GM18870 (cell line): ENCODE data around the gene PTPRJ.

Source experiments
- ATAC-seq: cut with Tn5 transposase; IDR thresholded peaks from one replicate; pipeline ENCODE4 v1.9.1; 2021; ENCODE audit warnings: moderate library complexity; ENCODE audit not compliant: unreplicated experiment

The PTPRJ gene

GRCh38 chr11:48058788-48059187 lies 78.4 kb downstream of the PTPRJ start:
- ATAC-seq = no peak

DNA sequence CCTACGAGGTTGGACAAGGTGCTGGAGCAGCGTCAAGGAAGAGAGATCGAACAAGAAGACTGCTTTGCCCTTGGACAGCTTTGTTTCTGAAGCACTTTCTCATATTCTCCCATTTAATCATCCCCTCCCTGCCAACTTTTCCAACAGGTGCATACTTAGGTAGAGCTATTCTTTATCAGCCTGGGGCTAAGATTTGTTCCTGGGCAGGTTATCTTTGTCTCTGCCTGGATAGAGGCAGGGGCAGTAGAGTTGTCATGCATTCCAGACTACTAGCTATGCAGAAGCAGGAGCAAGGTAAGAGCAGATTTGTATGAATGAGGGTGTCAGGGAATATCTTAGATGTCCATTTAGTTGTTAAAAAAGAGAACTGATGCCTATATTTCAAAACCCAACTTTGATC lies 82.3 kb downstream of the PTPRJ start:
- no peak for ATAC-seq

DNA sequence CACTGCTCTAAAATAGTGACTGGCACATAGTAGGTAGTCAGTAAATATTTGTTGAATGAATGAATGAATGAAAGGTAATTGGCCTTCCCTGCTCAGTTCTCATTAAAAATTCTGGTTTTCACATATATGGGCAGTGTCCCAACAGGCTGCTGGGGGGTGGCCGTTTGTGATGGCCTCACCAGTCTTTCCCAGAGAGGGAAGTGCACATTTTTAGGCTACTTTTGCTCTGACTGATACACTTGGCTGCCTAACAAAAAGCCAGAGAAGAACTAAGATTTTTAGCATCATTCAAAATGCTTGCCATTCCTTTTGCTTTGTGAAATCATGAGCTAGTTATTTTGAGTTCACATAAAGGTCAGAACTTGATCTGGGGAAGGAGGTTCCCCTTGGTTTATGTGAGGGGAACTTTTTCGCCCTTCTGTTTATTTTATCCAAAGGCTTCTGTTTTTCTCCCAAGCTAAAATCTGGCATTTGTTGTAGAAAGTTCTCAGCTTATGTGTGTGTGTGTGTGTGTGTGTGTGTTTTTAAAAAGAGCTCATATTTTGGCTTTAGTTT lies 83.1 kb downstream of the PTPRJ start:
- ATAC-seq = no peak

GRCh38 chr11:48064306-48064705 lies 83.9 kb downstream of the PTPRJ start:
- ATAC-seq = no peak

- ATAC-seq = no peak
Measured at GRCh38 chr11:48066881-48067800, 86.8 kb downstream of the PTPRJ start.

GRCh38 chr11:48073031-48073861 lies 92.9 kb downstream of the PTPRJ start:
- no peak for ATAC-seq

GRCh38 chr11:48074425-48075181 lies 94.2 kb downstream of the PTPRJ start:
- ATAC-seq = no peak

- ATAC-seq = no peak
Measured at GRCh38 chr11:48075637-48076036, 95.3 kb downstream of the PTPRJ start.

GRCh38 chr11:48077251-48077650 lies 96.9 kb downstream of the PTPRJ start:
- no peak for ATAC-seq

DNA sequence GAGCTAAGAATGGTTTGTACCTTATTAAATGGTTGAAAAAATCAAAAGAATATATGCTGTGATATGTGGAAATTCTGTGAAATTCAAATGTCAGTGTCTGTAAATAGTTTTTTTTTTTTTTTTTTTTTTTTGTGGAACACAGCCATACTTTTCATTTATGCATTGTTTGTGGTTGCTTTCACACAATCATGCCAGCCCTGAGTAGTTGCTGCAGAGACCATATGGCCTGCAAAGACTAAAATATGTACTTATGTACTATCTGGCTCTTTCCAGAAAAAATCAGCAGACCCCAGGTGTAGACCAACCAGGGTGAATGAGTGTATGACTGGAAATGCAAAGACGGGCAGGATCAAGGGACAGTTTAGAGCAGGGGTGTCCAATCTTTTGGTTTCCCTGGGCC lies 98.3 kb downstream of the PTPRJ start:
- no peak for ATAC-seq

DNA sequence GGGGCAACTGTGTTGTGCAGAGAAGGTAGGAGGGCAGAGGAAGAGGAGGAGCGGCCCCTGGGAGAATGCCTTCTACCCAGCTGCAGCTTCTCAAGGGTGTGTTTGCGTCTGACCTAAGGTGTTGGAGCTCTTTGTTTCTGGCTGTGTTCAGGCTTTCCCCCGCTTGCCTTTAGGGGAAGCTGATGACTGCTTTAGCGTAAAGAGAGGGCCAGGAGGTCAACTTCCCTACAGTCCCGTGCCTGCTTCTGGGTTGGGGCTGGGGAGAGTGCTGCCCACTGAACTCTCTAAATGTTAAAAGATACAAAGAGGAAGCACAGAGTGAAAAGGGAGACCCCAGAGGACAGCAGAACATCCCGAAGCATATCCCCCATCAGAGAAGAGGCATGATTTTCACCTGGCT lies 99.2 kb downstream of the PTPRJ start:
- ATAC-seq = no peak

DNA sequence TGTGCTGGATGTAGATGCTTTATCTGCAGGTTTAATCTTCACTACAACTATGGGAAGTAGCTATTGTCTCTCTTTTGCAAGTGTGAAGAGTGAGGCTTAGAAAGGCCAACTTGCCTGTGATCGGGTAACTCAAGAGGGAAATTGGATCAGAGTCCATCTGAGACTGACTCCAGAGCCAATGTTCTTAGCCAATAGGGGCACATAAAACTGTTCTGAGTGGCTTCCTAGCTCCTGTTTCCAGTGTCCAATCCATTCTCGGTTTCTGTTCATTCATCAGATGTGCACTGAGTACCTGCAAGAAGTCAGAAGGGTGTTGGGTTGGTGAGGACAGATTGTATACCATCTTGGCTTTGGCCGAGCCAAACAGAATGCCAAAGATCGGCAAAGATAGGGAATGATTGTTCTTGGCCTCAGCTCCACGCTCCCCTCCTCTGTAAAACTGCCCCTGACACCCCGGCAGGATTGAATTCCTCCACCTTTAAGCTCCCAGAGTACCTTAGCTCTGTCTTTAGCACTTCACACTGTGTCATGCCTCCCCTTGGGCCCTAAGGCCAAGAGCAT lies 100.0 kb downstream of the PTPRJ start:
- no peak for ATAC-seq

GRCh38 chr11:48081151-48082010 lies 101.0 kb downstream of the PTPRJ start:
- no peak for ATAC-seq

DNA sequence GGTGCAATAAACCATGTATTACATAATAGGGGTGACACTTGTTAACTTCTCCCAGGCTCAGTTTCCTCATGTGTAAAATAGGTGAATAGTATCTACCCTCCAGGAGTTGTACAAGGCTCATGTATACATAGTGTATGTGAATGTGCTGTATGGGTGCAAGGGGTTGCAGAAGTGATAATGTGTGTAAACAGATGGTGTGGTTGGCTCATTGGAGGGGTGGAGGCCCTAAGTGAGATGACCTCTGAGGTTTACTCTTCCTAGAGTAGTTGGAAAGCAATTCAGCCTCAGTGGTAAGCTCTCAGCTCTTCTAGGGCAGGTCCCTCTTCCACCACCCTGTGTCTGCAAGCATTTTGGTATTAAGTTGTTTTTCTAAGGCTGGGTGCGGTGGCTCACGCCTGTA lies 102.4 kb downstream of the PTPRJ start:
- ATAC-seq = no peak

- ATAC-seq = no peak
Measured at GRCh38 chr11:48083421-48083820, 103.1 kb downstream of the PTPRJ start.

GRCh38 chr11:48085688-48086087 lies 105.3 kb downstream of the PTPRJ start:
- ATAC-seq = no peak

- ATAC-seq = no peak
Measured at GRCh38 chr11:48087422-48087821, 107.1 kb downstream of the PTPRJ start.

- ATAC-seq = no peak
Measured at GRCh38 chr11:48087974-48088681, 107.8 kb downstream of the PTPRJ start.

- no peak for ATAC-seq
Measured at GRCh38 chr11:48088682-48089050, 108.3 kb downstream of the PTPRJ start.
